H1 (cell line): ENCODE results near the gene FFAR2. TPM values are rescaled to one million over a fixed set of nuclear protein-coding genes. Genes with fewer than 3 reads are reported as not detected.

Experiments
- JUND ChIP-seq: IDR thresholded peaks from 2 replicates; pipeline ENCODE4 v1.6.1; 2011; ENCODE audit warnings: mild to moderate bottlenecking, improper control_type of control experiment, low read length
- SAP30 ChIP-seq: fragments of 300-600 bp; sonication (generic); IDR thresholded peaks from 2 replicates; pipeline ENCODE4 v1.7.1; 2012; ENCODE audit warnings: low read length, moderate library complexity, mild to moderate bottlenecking, inconsistent platforms; ENCODE audit not compliant: insufficient read depth, insufficient replicate concordance
- TEAD4 ChIP-seq: IDR thresholded peaks from 2 replicates; pipeline ENCODE4 v1.6.1; 2012; ENCODE audit warnings: low read depth, low read length, inconsistent platforms, mixed read lengths
- polyA plus RNA-seq, 7 experiments: library from polyadenylated mRNA; depleted of rRNA in 3 of 7; stranded (reverse) in 5 of 7; unstranded in 2 of 7; fragments of >200 nt in 5 of 7; fragments of 200-250 nt in 2 of 7; gene quantifications; 1 replicate in 5 of 7; 2 replicates in 1 of 7; 4 replicates in 1 of 7; pipeline versions ENCODE4 v1.2.1 to v1.2.3, GENCODE V29; 2011 to 2013; ENCODE audit warnings: missing spikeins in 2 of 7, mixed read lengths in 2 of 7
- total RNA-seq: library from RNA; stranded (reverse); fragmentation: NEBNext Ultra II Directional; extraction: Animal tissue kit (Norgen Biotek cat#: 25700); gene quantifications from 2 replicates; pipeline ENCODE4 v1.2.1, GENCODE V29; 2021
- TF ChIP-seq, protein P1 (sequence below): IDR thresholded peaks from 2 replicates; pipeline ENCODE4 v1.6.1; 2012; ENCODE audit warnings: low read length, inconsistent platforms

Gene FFAR2
- total and polyA plus RNA-seq, 2 of the 8 experiments (the other 6 are each of a cell fraction or from before 2014, with no cell fraction given) = not detected

DNA sequence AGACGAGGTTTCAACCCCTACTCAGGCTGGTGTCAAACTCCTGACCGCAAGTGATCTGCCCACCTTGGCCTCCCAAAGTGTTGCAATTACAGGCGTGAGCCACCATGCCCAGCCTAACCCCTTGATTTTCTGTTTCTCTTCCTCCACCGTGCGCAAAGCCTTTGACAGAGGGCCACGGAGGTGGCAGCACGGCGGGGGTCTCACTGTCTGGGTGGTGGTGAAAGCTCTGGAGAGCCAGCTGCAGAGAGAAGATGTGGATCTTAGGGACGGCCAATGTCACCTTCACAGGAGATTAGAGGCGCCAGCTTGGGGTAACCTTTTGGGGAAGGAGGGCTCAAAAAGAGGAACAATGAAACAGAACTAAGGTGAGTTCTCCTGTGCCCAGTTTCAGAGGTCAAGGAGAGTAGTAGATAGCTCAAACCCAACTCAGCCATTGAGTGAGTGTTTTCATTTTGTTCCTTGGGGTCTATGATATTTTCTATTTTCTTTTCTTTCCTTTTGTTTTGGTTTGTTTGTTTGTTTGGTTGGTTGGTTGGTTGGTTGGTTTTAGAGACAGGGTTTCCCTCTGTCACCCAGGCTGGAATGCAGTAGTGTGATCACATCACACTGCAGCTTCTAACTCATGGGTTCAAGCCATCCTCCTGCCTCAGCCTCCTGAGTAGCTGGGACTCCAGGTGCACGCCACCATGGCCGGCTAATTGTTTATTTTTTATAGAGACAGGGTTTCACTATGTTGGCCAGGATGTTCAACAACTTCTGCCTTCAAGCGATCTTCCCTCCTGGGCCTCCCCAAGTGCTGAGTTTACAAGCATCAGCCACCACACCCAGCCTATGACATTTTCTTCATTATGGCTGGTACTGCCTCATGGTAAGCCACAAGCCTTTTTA, 39.5 kb upstream of the FFAR2 start (continued):
- TF ChIP-seq TEAD4 (no peak), JUND (no peak), SAP30 (no peak)
- TF ChIP-seq, protein P1, sequence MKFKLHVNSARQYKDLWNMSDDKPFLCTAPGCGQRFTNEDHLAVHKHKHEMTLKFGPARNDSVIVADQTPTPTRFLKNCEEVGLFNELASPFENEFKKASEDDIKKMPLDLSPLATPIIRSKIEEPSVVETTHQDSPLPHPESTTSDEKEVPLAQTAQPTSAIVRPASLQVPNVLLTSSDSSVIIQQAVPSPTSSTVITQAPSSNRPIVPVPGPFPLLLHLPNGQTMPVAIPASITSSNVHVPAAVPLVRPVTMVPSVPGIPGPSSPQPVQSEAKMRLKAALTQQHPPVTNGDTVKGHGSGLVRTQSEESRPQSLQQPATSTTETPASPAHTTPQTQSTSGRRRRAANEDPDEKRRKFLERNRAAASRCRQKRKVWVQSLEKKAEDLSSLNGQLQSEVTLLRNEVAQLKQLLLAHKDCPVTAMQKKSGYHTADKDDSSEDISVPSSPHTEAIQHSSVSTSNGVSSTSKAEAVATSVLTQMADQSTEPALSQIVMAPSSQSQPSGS = no peak
